ENCODE measurements around the gene CPVL. TPM values are rescaled to one million over a fixed set of nuclear protein-coding genes. Genes with fewer than 3 reads are reported as not detected.

The CPVL gene
- total RNA-seq, 1 experiment from 2014 or later = 10.3 TPM

- intact Hi-C loops (cut with micrococcal nuclease) = no loop called here
- no peaks in the 10 kb centered on the region for H3K9me2 ChIP-seq (ENCODE audit: insufficient read depth)
- H2AFZ ChIP-seq (ENCODE audit: low read depth, low read length, poor library complexity, severe bottlenecking) = no peak overlapping the region
- H3K27ac ChIP-seq (ENCODE audit: low read depth, low read length) = no peak overlapping the region
- H3K27me3 ChIP-seq (ENCODE audit: insufficient read depth, low read length) = no peaks in the 10 kb centered on the region
- no peak overlapping the region for H3K9ac ChIP-seq (ENCODE audit: low read length)
- H3K9me3 ChIP-seq (ENCODE audit: control insufficient read depth in 1 of 2, insufficient read depth in 1 of 2, low read depth in 1 of 2, low read length in 2 of 2) = no peaks in the 10 kb centered on the region
- H3K4me2 ChIP-seq (ENCODE audit: low read length) = no peak overlapping the region
- no peak overlapping the region for H3K4me3 ChIP-seq (replicated peaks in 1 of 2; ENCODE audit: low read depth in 1 of 2, low read length in 2 of 2)
- ChIA-PET POLR2A (no interaction called here), CTCF (interaction anchor here (1.2 kb wide), 1 partner anchor 23 kb away, joined by 3 read pairs; no protein-coding TSS in a partner anchor), RAD21 (ENCODE audit: low non-redundant PET in 1 of 2, low total read pairs in 2 of 2, uncharacterized antibody in 2 of 2, unreplicated experiment in 2 of 2) (no interaction called here)
- DNase-seq (ENCODE audit: low read depth, low spot score) = no peak
- no peak for ATAC-seq
- BruUV-seq (replicated peaks) = no TSS peak
- TF ChIP-seq CBX3 (IDR thresholded peaks at IDR 0.05; ENCODE audit: low read depth) (no peak), POLR2A (IDR thresholded peaks at IDR 0.05; ENCODE audit: borderline replicate concordance, extremely low read depth, insufficient read depth, insufficient read length) (no peak), POLR2AphosphoS5 (IDR thresholded peaks at IDR 0.05; ENCODE audit: low read depth, low read length) (no peak), EGR1 (IDR thresholded peaks at IDR 0.05; ENCODE audit: low read depth) (no peak)
- no peaks in the 10 kb centered on the region for H4K20me1 ChIP-seq (ENCODE audit: insufficient read depth)
- H3K79me2 ChIP-seq (ENCODE audit: insufficient read depth, low read length) = no peaks in the 10 kb centered on the region
- peaks cover 5 to 7% of the 10 kb centered on the region in 2 experiments for H3K4me1 ChIP-seq (ENCODE audit: control insufficient read depth in 1 of 2, insufficient read depth in 2 of 2, low read length in 2 of 2)
- H3K36me3 ChIP-seq (ENCODE audit: control insufficient read depth in 1 of 2, insufficient read depth in 2 of 2, low read length in 2 of 2) = no peaks in the 10 kb centered on the region
Measured at GRCh38 chr7:28989211-28989980, 156.9 kb downstream of the CPVL start.

GRCh38 chr7:28988810-28989209 lies 157.5 kb downstream of the CPVL start:
- H2AFZ ChIP-seq (ENCODE audit: low read depth, low read length, poor library complexity, severe bottlenecking) = no peak overlapping the region
- H3K36me3 ChIP-seq (ENCODE audit: control insufficient read depth in 1 of 2, insufficient read depth in 2 of 2, low read length in 2 of 2) = no peaks in the 10 kb centered on the region
- peaks cover 8 to 11% of the 10 kb centered on the region in 2 experiments for H3K4me1 ChIP-seq (ENCODE audit: control insufficient read depth in 1 of 2, insufficient read depth in 2 of 2, low read length in 2 of 2)
- no peak overlapping the region for H3K9ac ChIP-seq (ENCODE audit: low read length)
- H3K79me2 ChIP-seq (ENCODE audit: insufficient read depth, low read length) = no peaks in the 10 kb centered on the region
- no peak overlapping the region for H3K27ac ChIP-seq (ENCODE audit: low read depth, low read length)
- no peak overlapping the region for H3K4me2 ChIP-seq (ENCODE audit: low read length)
- no peak for TF ChIP-seq ELF1 (IDR thresholded peaks at IDR 0.05; ENCODE audit: borderline replicate concordance, low read depth)
- TF ChIP-seq ZBTB33 (IDR thresholded peaks at IDR 0.05; ENCODE audit: extremely low read depth, insufficient replicate concordance, low read length) = no peak
- no peak for TF ChIP-seq FOSL1 (IDR thresholded peaks at IDR 0.05; ENCODE audit: low read depth)
- TF ChIP-seq SRF (IDR thresholded peaks at IDR 0.05; ENCODE audit: low read depth) = no peak
- no peak for TF ChIP-seq YY1 (IDR thresholded peaks at IDR 0.05; ENCODE audit: extremely low read depth, insufficient replicate concordance, low read depth, low read length)
- TF ChIP-seq EZH2 (IDR thresholded peaks at IDR 0.05) = no peak
- TF ChIP-seq RAD21 (IDR thresholded peaks at IDR 0.05; ENCODE audit: low read depth) = no peak
- no peak for TF ChIP-seq POLR2AphosphoS5 (IDR thresholded peaks at IDR 0.05; ENCODE audit: low read depth, low read length)
- no peak for TF ChIP-seq CEBPB (IDR thresholded peaks at IDR 0.05; ENCODE audit: low read depth)
- no peak for TF ChIP-seq POLR2A (IDR thresholded peaks at IDR 0.05; ENCODE audit: borderline replicate concordance, extremely low read depth, insufficient read depth, insufficient read length)
- no peak for TF ChIP-seq CBX3 (IDR thresholded peaks at IDR 0.05; ENCODE audit: low read depth)
- no peak for TF ChIP-seq JUND (IDR thresholded peaks at IDR 0.05)
- H4K20me1 ChIP-seq (ENCODE audit: insufficient read depth) = no peaks in the 10 kb centered on the region
- no peaks in the 10 kb centered on the region for H3K9me2 ChIP-seq (ENCODE audit: insufficient read depth)
- ChIA-PET RAD21 (ENCODE audit: low non-redundant PET in 1 of 2, low total read pairs in 2 of 2, uncharacterized antibody in 2 of 2, unreplicated experiment in 2 of 2) (no interaction called here), POLR2A (no interaction called here), CTCF (no interaction called here)
- no peaks in the 10 kb centered on the region for H3K9me3 ChIP-seq (ENCODE audit: control insufficient read depth in 1 of 2, insufficient read depth in 1 of 2, low read depth in 1 of 2, low read length in 2 of 2)
- H3K4me3 ChIP-seq (replicated peaks in 1 of 2; ENCODE audit: low read depth in 1 of 2, low read length in 2 of 2) = no peak overlapping the region
- DNase-seq (ENCODE audit: low read depth, low spot score) (no peak), ATAC-seq (no peak)
- BruUV-seq (replicated peaks) = no TSS peak
- intact Hi-C loops (cut with micrococcal nuclease) = no loop called here
- H3K27me3 ChIP-seq (ENCODE audit: insufficient read depth, low read length) = no peaks in the 10 kb centered on the region
